ENCODE data around the gene SCRN1. TPM values are rescaled to one million over a fixed set of nuclear protein-coding genes. Genes with fewer than 3 reads are reported as not detected.

SCRN1 gene
- polyA plus RNA-seq, 1 experiment = 81.4 TPM

- TF ChIP-seq, protein P1, sequence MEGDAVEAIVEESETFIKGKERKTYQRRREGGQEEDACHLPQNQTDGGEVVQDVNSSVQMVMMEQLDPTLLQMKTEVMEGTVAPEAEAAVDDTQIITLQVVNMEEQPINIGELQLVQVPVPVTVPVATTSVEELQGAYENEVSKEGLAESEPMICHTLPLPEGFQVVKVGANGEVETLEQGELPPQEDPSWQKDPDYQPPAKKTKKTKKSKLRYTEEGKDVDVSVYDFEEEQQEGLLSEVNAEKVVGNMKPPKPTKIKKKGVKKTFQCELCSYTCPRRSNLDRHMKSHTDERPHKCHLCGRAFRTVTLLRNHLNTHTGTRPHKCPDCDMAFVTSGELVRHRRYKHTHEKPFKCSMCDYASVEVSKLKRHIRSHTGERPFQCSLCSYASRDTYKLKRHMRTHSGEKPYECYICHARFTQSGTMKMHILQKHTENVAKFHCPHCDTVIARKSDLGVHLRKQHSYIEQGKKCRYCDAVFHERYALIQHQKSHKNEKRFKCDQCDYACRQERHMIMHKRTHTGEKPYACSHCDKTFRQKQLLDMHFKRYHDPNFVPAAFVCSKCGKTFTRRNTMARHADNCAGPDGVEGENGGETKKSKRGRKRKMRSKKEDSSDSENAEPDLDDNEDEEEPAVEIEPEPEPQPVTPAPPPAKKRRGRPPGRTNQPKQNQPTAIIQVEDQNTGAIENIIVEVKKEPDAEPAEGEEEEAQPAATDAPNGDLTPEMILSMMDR (IDR thresholded peaks at IDR 0.05; ENCODE audit: insufficient read depth, low read depth, low read length) = no peak
- no peaks in the 10 kb centered on the region for H3K27me3 ChIP-seq (ENCODE audit: control insufficient read depth, insufficient read depth, low read length)
- ChIA-PET CTCF (interaction anchor here (1.5 to 1.6 kb wide), 2 partner anchors 28 to 55 kb away, joined by 3 to 4 read pairs; no protein-coding TSS in a partner anchor), POLR2A (no interaction called here)
- no peaks in the 10 kb centered on the region for H3K36me3 ChIP-seq (ENCODE audit: control insufficient read depth, insufficient read depth, low read length)
- DNase-seq (ENCODE audit: low read depth) = no peak
- no peak overlapping the region for H3K4me3 ChIP-seq (ENCODE audit: low read depth, low read length)
Observed at GRCh38 chr7:30020535-30020934, 30.9 kb upstream of the SCRN1 start.

- ChIA-PET POLR2A (no interaction called here), CTCF (interaction anchor here (0.7 to 1.6 kb wide), 3 partner anchors 28 to 55 kb away, joined by 3 to 4 read pairs (median 3); no protein-coding TSS in a partner anchor)
- Histone ChIP-seq H3K4me3 (ENCODE audit: low read depth, low read length) (no peak overlapping the region), H3K36me3 (ENCODE audit: control insufficient read depth, insufficient read depth, low read length) (no peaks in the 10 kb centered on the region), H3K27me3 (ENCODE audit: control insufficient read depth, insufficient read depth, low read length) (no peaks in the 10 kb centered on the region)
- DNase-seq (ENCODE audit: low read depth) = no peak
- TF ChIP-seq, protein P1 (IDR thresholded peaks at IDR 0.05; ENCODE audit: insufficient read depth, low read depth, low read length) = no peak
Observed at GRCh38 chr7:30019960-30020359, 30.4 kb upstream of the SCRN1 start.

DNA sequence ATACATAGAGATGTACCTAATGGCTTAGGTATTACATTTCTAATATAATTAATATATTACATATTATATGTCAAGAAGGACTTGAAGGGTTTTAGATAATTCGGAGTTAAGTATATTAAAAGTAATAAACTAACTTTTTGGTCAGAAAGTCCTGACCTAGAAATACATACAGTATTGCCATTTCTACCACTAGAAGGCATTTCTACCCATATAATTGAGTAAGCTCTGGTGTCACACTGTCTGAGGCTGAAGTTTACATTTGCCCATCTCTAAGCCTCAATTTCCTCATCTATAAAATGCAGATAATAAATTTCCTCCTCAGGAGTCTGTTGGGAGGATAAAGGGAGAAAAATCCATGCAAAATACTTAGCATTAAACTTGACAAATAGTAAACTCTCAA is 29.8 kb upstream of the SCRN1 start:
- Histone ChIP-seq H3K27me3 (ENCODE audit: control insufficient read depth, insufficient read depth, low read length) (no peaks in the 10 kb centered on the region), H3K36me3 (ENCODE audit: control insufficient read depth, insufficient read depth, low read length) (no peaks in the 10 kb centered on the region), H3K4me3 (ENCODE audit: low read depth, low read length) (no peak overlapping the region)
- CTCF ChIA-PET = interaction anchor here (0.7 to 1.6 kb wide), 3 partner anchors 27 to 56 kb away, joined by 3 to 4 read pairs (median 3); no protein-coding TSS in a partner anchor
- DNase-seq (ENCODE audit: low read depth) = no peak
- POLR2A ChIA-PET = no interaction called here
- TF ChIP-seq, protein P1 (IDR thresholded peaks at IDR 0.05; ENCODE audit: insufficient read depth, low read depth, low read length) = peak; percentile 26; the same call in 1 of the 2 replicates

DNA sequence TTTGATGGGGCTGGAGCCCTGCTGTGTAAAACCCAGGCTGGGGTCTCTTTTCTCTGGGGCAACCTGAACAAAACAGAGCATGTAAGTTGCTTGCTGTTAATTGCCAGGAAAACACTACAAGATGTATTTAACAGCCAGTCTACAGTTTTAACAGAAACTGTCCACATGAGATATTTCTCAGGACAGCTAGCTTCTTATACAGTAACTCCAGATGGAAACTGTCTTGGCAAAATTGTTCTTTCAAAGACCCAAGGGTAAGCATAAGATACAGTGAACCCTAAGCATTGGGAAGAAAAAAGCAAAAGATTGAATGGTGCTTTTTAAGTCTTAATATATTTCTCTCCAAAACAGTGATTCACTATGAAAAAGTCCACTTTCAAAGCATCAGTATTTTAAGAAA is 28.9 kb upstream of the SCRN1 start:
- Histone ChIP-seq H3K36me3 (ENCODE audit: control insufficient read depth, insufficient read depth, low read length) (no peaks in the 10 kb centered on the region), H3K27me3 (ENCODE audit: control insufficient read depth, insufficient read depth, low read length) (no peaks in the 10 kb centered on the region), H3K4me3 (ENCODE audit: low read depth, low read length) (no peak overlapping the region)
- CTCF ChIA-PET = no interaction called here
- POLR2A ChIA-PET = no interaction called here
- no peak for DNase-seq (ENCODE audit: low read depth)
- TF ChIP-seq, protein P1 (IDR thresholded peaks at IDR 0.05; ENCODE audit: insufficient read depth, low read depth, low read length) = no peak

DNA sequence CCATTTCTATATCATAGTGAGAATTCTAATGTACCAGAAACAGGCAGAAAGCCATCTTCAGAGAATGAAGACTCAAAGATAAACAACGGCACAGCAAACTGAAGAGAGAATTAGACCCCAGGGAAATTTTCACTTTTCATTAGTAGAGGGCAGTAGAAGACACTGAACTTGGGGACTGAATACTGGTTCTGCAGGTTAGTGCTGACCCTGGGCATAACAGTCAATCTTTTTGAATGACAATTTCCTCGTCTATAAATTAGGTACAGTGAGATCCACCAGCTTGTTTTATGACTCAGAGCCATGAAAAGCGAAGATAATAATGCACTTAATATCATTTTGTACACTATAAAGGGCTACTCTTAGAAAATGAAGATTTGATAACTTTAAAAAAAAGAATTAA is 23.2 kb upstream of the SCRN1 start:
- TF ChIP-seq, protein P1 (IDR thresholded peaks at IDR 0.05; ENCODE audit: insufficient read depth, low read depth, low read length) = no peak
- ChIA-PET POLR2A (no interaction called here), CTCF (no interaction called here)
- Histone ChIP-seq H3K27me3 (ENCODE audit: control insufficient read depth, insufficient read depth, low read length) (no peaks in the 10 kb centered on the region), H3K4me3 (ENCODE audit: low read depth, low read length) (no peak overlapping the region), H3K36me3 (ENCODE audit: control insufficient read depth, insufficient read depth, low read length) (no peaks in the 10 kb centered on the region)
- DNase-seq (ENCODE audit: low read depth) = no peak
